BJ (cell line): Measurements from ENCODE around the gene SMC1B. TPM values are rescaled to one million over a fixed set of nuclear protein-coding genes. Genes with fewer than 3 reads are reported as not detected.

Experiments
- CTCF ChIA-PET: fragments of 350-600 bp; formaldehyde crosslinking; extraction: SDS; loops from one replicate; lab custom pipeline; 2021; ENCODE audit warnings: antibody characterized with exemption, inconsistent platforms; lab: Yijun Ruan, JAX
- POLR2A ChIA-PET: fragments of 300-600 bp; sonication (Branson Sonifier 250); formaldehyde crosslinking; extraction: SDS; loops from one replicate; lab custom pipeline; 2021; ENCODE audit warnings: antibody characterized with exemption; lab: Charles Lee
- DNase-seq: peaks from one replicate; pipeline ENCODE4 v3.0.0-alpha.2; 2011; ENCODE audit warnings: low read depth
- H3K27me3 ChIP-seq: 2 replicates; pipeline ENCODE4 v1.6.0; 2011; ENCODE audit warnings: low read length; ENCODE audit not compliant: control insufficient read depth, insufficient read depth
- H3K36me3 ChIP-seq: 2 replicates; pipeline ENCODE4 v1.5.1; 2011; ENCODE audit warnings: low read length; ENCODE audit not compliant: control insufficient read depth, insufficient read depth
- H3K4me3 ChIP-seq: 2 replicates; pipeline ENCODE4 v1.5.1; 2011; ENCODE audit warnings: low read depth, mild to moderate bottlenecking, control low read depth, low read length
- polyA plus RNA-seq: library from polyadenylated mRNA; depleted of rRNA; stranded (reverse); fragments of >200 nt; gene quantifications from 2 replicates; pipeline ENCODE4 v1.2.3, GENCODE V29; 2011
- TF ChIP-seq, protein P1 (sequence below): IDR thresholded peaks from 2 replicates; pipeline ENCODE4 v1.5.1; 2011; ENCODE audit warnings: low read depth, mild to moderate bottlenecking, control low read depth, inconsistent platforms, low read length, moderate library complexity; ENCODE audit not compliant: insufficient read depth

SMC1B gene
- polyA plus RNA-seq, 1 experiment: not detected

DNA sequence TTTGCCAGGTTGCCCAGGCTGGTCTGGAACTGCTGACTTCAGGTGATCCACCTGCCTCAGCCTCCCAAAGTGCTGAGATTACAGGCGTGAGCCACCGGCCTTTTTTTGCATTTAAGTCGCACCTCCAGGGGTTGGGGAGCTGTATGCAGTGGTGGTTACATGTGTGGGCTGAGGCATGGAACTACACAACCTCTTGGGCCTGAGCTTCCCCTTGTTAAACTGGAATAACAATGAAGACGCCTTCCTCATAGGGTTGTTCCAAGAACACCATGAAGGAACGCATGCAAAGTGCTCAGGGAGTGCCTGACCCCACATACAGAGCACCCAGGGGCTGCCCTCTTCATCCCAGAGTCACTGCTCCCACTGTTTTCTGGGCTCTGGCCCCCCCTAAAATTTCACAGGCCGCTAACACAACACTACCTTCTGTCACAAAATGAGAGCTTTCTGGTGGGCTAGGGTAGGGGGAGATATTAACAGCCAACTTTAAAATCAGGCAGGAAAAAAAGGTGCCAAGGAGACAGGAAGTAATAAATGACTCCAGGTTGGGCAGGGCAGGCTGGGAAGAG, 104.9 kb downstream of the SMC1B start:
- CTCF ChIA-PET: no interaction called here
- TF ChIP-seq, protein P1, sequence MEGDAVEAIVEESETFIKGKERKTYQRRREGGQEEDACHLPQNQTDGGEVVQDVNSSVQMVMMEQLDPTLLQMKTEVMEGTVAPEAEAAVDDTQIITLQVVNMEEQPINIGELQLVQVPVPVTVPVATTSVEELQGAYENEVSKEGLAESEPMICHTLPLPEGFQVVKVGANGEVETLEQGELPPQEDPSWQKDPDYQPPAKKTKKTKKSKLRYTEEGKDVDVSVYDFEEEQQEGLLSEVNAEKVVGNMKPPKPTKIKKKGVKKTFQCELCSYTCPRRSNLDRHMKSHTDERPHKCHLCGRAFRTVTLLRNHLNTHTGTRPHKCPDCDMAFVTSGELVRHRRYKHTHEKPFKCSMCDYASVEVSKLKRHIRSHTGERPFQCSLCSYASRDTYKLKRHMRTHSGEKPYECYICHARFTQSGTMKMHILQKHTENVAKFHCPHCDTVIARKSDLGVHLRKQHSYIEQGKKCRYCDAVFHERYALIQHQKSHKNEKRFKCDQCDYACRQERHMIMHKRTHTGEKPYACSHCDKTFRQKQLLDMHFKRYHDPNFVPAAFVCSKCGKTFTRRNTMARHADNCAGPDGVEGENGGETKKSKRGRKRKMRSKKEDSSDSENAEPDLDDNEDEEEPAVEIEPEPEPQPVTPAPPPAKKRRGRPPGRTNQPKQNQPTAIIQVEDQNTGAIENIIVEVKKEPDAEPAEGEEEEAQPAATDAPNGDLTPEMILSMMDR: no peak
- Histone ChIP-seq H3K36me3 (no peaks in the 10 kb centered on the region), H3K27me3 (no peaks in the 10 kb centered on the region), H3K4me3 (no peak overlapping the region)
- no peak for DNase-seq
- POLR2A ChIA-PET: no interaction called here

DNA sequence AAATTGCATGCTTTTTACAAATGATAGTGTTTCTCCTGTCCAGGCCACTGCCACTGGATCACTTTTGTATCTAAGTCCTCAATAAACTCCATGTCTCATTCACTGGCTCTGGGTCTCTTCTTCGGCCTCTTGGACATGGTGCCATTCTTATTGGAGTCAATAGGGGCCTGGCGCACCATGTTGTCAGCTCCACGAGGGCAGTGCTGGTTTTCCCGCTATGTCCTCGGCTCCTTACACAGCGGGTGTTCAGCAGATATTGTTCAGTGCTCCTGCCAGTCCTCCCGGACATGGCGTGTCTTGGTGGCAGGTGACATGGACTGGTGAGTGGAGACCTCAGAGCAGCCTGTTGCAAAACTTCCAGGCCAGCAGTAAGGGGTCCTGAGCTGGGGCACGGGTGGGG, 107.3 kb downstream of the SMC1B start:
- ChIA-PET CTCF (no interaction called here), POLR2A (interaction anchor here (0.6 kb wide), 1 partner anchor 204 kb away, joined by 3 read pairs; no protein-coding TSS in a partner anchor)
- DNase-seq: no peak
- Histone ChIP-seq H3K27me3 (no peaks in the 10 kb centered on the region), H3K36me3 (no peaks in the 10 kb centered on the region), H3K4me3 (no peak overlapping the region)
- TF ChIP-seq, protein P1: no peak

DNA sequence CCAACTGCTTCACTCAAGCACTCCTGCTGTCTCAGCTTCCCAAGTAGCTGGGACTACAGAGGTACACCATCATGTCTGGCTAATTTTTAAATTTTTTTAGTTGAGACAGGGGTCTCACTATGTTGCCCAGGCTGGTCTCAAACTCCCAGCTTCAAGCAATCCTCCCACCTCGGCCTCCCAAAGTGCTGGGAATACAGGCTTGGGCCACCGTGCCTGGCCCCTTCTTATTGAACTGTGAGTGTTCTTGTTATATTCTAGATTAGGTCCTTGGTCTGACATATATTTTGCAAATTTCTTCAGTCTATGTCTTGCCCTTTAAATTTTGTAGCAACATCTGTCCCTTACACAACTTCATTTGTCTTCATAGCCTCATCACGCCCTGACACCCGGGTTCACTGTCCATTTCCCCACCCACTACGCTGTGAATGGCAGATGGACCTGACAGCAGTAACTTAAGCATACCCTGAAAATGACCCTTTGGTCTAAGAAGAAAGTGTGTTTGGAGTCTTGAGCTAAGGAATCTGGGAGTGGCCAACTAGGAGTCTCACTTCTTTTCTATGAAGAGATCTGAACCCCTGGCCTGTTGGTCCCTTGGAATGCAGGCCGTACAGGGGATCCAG, 107.8 kb downstream of the SMC1B start:
- CTCF ChIA-PET: no interaction called here
- DNase-seq: no peak
- TF ChIP-seq, protein P1: no peak

DNA sequence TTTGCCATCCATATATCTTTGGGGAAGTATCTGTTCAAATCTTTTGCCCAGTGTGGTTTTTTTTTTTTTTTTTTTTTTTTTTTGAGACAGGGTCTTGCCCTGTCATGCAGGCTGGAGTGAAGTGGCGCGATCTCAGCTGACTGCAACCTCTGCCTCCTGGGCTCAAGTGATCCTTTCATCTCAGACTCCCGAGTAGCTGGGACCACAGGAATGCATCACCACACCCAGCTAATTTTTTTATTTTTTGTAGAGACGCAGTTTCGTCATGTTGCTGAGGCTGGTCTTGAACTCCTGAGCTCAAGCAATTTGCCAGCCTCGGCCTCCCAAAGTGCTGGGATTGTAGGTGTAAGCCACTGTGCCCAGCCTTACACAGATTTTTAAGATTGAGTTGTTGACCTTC, 108.4 kb downstream of the SMC1B start:
- Histone ChIP-seq H3K36me3 (no peaks in the 10 kb centered on the region), H3K4me3 (no peak overlapping the region), H3K27me3 (no peaks in the 10 kb centered on the region)
- DNase-seq: no peak
- CTCF ChIA-PET: no interaction called here
- TF ChIP-seq, protein P1: no peak
- POLR2A ChIA-PET: no interaction called here

More for the DNA sequence above, 107.8 kb downstream of the SMC1B start:
- H3K27me3 ChIP-seq: no peaks in the 10 kb centered on the region
- H3K36me3 ChIP-seq: no peaks in the 10 kb centered on the region
- POLR2A ChIA-PET: no interaction called here
- H3K4me3 ChIP-seq: no peak overlapping the region

DNA sequence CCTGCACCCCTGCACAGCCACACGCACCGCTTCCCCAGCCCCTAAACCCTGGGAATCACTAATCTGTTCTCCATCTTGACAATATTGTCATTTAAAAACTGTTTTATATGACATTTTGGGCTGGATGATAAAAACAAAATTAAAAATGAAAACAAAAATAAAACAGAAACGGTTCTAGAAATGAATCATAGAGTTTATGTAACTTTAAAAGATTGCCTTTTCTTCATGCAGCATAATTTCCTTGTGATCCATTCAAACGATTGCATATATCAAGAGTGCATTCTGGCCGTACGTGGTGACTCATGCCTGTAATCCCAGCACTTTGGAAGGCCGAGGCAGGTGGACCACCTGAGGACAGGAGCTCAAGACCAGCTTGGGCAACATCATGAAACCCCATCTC, 110.2 kb downstream of the SMC1B start:
- no peaks in the 10 kb centered on the region for H3K27me3 ChIP-seq
- TF ChIP-seq, protein P1: no peak
- H3K4me3 ChIP-seq: no peak overlapping the region
- POLR2A ChIA-PET: no interaction called here
- no peak for DNase-seq
- no peaks in the 10 kb centered on the region for H3K36me3 ChIP-seq
- CTCF ChIA-PET: interaction anchor here (0.6 kb wide), 1 partner anchor 13 kb away, joined by 4 read pairs; no protein-coding TSS in a partner anchor
